Measurements from ENCODE around the gene TSPEAR.
"Not testable (repeated sequence)": the region's sequence is repeated elsewhere in the genome, so short reads cannot be mapped to it uniquely, and the experiment has no call there.

The TSPEAR gene

DNA sequence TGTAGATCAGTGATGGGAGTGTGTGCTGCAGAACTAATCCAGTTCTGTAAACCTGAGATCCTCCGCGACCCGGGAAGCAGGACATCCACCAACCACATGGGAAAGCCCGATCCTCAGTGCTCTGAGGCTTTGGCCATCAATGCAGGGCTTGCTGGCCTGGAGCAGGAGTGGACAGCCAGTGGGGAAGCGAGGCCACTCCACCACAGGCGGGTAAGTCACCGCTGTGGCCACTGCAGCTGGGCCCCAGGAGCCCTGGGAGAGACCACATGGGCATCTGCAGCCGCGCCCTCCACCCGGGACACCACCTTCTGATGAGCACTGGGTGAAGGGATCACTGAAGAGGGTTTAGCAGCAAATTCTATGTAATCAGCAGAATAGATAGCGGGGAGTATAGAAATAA, 30.2 kb downstream of the TSPEAR start:
- DNase-seq = no peak

DNA sequence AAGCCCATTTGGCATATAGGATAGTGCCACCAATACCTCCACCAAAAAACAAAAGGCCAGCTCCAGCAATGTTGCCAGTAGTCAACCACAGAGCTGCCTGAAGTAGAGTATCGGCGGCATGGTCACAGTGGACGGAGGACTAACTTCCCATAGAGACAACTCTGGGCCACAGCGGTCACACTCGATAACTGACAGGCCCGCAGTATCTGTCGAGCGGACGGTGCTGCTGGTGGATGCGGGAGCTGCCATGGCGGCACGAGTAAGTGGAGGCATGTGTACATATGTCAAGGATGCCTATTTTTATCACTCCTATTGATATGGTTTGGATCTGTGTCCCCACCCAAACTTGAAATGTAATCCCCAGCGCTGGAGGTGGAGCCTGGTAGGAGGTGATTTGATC, 33.5 kb downstream of the TSPEAR start:
- no peak for DNase-seq

DNA sequence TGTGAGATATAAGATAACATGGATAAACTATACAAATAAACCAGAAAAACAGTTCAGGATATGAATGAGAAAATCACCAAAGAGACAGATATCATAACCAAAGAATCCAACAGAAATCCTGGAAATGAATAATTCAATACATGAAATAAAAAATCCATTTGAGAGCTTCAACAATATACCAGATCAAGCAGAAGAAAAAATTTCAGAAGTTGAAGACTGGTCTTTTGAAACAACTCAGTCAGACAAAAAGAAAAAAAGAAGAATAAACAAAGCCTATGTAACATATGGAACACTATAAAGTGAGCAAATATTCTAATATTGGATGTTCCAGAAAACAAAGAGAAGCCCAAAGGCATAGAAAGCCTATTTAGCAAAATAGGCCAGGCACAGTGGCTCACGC, 39.5 kb downstream of the TSPEAR start:
- DNase-seq = no peak

DNA sequence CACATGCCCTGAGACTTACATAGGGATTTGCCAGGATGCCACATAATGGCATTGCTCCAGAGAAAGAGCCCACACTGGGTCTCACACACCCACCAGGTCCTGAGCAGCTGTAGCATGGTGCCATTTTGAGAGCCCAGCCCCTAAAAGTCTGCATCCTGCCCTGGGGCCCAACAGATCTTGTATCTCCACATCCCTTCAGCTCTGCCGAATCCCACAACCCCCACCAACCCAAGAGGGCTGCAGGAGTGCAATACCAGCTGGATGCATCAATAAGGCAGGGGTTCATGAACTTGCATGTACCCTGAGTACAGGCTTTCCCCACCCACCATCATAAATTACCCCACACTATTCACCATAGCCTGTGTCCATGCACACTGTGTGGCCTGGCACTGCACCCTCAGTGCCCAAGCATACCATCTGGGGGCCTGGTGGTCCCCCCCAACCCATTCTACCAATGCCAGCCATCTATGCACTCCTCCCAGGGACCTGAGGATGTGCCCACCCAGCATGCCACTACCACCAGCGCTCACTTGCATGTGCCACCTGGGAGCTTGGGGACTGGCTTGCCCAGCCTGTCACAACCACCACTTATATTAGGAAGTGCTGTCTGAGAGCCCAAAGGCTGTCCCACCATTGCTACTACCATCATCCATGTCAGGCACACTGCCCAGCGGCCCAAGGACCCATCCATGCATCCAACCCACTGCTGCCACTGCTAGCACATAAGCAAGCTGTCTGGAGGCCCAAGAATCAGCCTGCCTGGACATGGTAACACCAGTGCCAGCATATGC, 40.5 kb downstream of the TSPEAR start:
- DNase-seq = no peak

DNA sequence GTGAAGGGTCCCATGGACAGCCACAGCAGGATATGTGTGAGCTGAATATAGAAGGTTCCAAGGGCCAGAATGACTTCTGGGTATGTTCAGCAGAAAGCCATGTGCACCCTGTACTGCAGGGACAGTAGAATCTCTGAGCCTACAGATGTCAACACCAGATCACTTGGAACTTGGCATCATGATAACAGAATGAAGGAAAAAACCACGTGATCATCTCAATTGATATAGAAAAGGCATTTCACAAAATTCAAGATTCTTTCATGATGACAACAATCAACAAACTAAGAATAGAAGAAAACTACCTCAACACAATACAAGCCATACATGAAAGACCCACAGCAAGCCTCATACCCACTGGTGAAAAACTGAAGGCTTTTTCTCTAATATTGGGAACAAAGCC, 43.8 kb downstream of the TSPEAR start:
- DNase-seq = no peak

DNA sequence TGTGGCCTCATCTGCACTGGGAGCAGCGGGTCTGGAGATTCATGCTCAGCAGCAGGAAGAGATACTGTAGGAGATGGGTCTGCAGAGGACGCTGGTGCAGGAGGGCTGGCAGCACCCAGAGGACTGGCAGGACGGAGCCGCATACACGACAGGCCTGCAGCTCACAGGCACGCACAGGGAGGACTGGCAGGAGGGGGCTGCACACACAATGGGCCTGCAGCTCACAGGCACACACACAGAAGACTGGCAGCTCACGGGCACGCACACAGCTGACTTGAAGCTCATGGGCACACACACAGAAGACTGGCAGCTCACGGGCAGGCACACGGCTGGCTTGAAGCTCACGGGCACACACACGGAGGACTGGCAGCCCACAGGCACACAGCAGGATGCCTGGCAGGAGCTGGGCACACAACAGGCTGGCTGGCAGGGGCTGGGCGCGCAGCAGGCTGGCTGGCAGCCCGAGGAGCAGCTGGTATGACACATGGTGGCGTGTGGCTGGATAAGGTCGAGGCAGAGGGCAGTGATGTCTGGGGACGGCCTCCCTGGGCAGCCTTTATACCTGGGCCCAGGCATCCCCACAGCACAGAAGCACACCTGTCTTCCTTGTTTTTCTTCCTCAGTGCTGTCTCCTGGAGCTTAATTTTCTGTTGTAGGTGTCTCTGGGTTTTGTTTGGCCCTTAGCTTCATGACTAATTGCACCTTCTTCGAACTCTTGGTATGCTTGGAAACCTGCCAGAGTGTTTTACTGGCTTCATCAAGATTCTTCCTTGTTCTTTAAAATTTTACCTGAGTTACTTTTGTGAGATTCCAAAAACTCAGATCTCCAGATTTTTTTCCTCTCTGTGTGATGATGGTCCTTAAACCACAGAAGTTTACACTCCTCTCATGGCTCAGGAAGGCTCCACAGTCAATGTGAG, 44.7 kb downstream of the TSPEAR start, which contains the start of gene KRTAP12-2:
TSS of gene KRTAP12-2 (minus strand) at position 527 of the 920 bp plus-strand sequence. CDS start at position 486, 41 bp downstream.
- DNase-seq = no peak

DNA sequence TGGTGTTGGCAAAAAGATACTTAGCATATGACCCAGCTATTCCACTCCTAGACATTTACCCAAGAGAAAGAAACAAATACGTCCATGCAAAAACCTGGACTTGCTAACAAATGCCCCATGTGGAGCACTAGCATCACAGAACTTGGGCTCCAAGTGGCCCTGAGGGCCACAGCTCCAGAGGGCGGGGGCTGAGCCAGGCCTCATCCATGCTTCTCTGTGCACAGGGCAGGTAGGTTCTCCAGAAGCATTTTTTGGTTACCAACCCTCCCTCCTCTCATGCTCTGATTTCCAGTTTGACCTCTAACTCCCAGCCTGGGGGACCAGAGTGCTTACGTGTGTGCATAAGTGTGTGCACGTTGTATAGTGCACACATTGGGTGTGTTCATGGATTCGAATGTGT, 46.7 kb downstream of the TSPEAR start:
- DNase-seq = no peak

DNA sequence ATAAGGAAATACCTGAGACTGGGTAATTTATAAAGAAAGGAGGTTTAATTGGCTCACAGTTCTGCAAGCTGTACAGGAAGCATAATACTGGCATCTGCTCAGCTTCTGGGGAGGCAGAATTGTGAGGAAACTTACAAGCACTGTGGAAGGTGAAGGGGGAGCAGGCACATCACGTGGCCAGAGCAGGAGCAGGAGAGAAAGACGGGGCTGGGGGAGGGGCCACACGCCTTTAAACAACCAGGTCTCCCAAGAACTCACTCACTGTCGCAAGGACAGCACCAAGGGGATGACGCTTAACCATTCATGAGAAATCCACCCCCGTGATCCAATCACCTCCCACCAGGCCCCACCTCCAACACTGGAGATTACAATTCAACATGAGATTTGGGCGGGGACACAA, 49.8 kb downstream of the TSPEAR start:
- not testable (repeated sequence) for DNase-seq

DNA sequence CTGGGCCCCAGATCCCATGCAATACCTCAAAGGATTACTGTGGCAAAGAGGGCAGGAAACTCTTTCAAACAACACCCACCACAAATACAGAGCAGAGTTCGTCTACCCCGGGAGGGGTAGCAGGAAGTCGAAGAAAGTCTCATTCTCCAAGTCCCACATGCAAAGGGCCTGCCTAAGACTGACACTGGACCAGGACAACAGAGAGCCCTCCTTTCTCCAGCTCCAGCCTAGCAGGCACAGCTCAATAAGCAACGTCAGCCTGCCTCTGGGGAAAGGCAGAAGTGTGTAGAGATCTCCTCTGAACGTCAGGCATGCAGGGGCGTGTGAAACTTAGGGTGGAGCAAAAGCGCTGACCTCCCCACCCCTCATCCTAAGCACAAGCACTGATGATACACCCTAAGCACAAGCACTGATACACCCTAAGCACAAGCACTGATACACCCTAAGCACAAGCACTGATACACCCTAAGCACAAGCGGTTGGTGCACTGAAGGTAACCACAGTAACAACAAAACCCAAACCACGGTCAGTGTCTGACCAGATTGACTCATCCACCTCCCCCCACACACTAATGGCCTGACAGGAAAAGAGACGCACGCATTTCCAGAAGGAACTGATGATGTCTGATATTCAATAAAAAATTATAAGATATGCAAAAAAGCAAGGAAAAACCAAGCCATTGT, 52.3 kb downstream of the TSPEAR start:
- DNase-seq = no peak

DNA sequence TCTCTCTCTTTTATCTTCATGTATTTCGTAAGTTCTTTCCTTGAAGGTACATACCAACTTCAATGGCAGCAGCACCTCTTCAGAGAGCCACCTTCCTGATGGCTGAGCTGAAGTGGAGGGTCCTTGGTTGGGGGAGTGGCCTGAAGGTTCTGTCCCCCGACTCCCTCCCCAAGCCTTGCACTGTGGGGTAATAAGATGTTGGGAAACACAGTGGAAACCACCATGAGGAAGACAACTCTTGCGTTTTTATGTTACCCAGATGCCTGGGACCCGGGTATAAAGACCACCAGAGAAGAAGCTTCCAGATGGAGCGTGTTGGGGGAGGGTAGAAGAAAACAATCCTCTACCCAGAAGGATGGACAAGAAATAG, 52.8 kb downstream of the TSPEAR start:
- DNase-seq = no peak

DNA sequence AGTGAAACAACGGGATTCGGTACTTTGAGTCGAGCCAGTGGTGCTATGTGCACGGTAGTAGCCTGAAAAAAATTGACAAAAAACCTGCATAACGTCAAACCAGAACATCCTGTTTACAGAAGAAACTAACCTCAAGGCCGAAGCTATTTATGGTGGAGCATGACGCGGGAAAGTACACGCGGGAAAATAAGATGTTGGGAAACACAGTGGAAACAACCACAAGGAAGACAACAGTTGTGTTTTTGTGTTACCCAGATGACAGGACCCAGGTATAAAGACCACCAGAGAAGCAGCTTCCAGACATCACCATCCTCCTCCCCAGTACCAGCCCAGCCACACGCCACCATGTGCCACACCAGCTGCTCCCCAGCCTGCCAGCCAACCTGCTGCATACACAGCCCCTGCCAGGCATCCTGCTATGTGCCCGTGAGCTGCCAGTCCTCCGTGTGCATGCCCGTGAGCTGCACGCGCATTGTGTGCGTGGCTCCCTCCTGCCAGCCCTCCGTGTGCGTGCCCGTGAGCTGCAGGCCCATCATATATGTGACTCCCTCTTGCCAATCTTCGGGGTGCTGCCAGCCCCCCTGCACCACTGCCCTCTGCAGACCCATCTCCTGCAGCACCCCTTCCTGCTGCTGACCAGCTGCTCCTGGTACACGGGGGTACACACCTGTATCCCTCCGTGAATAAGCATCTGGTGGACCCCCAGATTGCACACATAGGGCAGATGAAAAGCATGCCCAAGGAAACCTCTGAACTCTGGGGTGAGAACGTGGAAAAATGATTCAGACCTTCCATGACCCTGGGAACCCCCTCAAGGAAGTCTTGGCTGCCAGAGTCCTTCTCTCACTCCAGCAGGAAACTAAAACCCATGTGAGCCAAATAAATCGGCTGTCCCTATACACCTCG, 53.5 kb downstream of the TSPEAR start, which contains the start of gene KRTAP12-3:
TSS of gene KRTAP12-3 (plus strand) at position 298 of the 906 bp plus-strand sequence. CDS start at position 346, 48 bp downstream.
- no peak for DNase-seq

DNA sequence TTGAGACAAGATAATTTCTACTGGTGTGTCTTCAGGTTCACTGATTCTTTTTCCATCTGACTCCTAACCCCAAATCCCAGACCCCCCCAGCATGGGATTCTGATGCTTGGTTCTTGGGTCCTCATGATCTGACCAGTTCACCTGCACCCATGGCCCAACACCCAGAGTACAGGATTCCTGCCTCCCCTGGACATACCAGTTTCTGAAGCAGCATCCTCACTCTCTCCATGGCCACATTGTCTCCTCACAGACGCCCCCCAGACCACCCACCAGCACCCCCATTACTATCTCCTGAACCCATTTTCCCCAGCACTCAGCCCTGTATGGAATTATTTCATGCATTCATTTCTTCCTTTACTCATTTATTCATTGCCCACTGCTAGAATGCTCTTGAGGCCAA, 54.5 kb downstream of the TSPEAR start:
- no peak for DNase-seq

DNA sequence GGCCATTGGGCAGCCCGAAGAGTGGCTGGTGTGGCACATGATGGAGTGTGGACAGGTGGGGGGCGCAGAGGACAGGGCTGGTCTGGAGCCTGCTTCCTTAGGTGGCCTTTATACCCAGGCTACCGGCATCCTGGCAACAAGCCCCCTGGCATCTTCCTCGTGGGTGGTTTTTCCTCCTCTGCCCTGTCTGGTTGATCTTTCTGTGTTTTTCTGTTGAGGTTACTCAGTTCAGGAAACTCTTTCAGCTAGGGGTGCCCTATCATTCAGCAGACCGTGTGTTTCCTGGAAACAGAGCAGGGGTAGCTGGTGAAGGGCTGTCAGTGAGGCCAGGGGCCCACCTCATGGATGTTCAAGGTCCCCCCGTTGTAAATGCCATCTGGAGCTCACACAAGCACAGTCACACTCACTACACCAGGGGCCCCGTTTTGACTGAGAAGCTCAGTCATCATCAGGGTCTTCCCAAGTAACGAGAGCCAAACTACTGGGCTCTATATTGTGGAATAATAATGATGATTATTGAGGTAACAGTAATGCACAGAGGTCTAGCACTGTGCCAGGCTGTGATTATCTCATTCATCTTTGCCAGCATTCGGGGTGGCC, 56.7 kb downstream of the TSPEAR start, which contains the start of gene KRTAP12-4:
TSS of gene KRTAP12-4 (minus strand) at position 84 of the 600 bp plus-strand sequence. CDS start at position 39, 45 bp downstream.
- DNase-seq = no peak

DNA sequence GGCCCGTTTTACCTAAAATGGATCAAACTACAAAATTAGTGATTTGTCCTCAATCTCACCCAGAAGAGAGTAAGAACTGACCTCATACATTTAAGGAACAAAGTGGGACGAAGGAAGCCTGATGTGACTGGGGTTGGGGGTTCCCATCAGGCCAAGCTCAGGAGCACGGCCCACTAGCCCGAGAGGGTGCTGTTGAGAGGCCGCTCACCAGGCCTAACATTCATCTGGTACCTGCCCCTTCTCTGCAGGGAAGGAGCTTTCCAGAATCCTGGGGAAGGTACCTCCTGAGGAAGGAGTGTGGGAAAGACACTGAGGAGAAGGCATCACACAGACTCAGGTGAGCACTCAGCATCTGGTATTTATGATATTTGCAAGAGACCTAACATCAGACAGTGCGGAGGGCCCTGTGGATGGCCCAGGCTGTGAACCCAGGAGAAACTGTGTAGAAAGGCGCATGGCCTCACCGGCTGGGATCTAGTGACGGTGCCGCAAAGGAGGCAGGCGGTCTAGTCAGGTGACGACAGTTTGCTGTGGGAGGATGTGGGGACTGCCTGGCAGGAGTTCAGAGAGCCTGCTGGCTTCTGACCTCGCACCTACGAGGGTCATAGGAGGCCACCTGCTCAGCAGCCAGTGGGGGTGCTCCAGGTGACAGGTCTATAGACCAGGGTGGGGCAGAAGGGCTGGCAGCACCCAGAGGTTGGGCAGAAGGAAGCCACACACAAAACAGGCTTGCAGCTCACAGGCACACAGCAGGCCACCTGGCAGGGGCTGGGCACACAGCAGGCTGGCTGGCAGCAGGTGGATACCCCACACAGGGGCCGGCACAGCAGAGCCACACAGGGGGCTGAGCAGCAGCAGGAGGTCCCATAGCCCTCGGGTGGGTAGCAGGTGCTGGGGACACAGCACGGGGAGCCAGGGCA, 57.5 kb downstream of the TSPEAR start:
- DNase-seq = no peak

DNA sequence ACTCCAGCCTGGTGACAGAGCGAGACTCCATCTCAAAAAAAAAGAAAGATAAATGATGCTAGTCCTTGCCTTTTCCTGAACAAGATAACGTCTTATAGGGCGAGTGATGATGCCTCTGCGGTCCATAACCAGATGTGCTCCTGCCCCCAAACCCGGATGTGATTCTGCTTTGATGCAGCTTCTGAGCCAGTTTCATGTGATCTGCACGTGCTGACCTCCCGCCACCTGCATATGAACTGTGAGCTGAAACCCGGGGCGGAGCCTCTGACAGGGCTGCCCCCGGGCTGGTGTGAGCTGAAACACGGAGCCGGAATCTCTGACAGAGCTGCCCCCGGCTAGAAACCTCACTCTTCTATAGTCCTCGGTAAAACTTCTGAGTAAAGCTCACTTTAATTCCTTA, 58.2 kb downstream of the TSPEAR start:
- DNase-seq = no peak

DNA sequence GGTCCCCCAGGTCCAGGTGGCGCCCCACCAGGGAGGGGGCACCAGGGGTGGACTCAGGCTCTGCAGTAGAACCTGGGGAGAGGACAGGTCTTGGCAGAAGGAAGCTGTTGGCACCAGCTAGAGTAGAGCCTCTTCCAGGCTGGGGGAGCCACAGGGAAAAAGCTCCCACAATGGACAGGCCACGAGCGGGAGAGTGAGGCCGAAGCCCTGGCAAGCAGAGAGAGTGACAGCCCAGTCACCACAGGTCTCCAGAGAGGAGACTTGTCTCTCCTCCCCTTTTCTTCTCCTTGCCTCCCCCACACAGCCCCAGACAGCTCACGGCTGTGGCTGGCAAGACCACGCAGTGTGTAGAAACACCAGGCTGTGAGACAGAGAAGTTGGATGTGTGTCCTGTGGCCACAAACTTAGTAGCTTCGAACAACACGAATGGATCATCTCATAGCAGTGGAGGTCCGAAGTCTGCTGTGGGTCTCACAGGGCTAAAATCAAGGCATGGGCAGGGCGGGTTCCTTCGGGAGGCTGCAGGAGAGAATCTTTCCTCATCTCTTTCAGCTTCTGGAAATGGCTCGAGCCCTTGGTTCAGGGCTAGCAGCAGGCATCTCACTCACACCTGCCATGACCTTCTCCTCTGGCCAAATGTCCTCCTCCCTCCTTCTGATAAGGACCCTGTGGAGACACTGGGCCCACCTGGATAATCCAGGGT, 60.2 kb downstream of the TSPEAR start:
- DNase-seq = no peak

DNA sequence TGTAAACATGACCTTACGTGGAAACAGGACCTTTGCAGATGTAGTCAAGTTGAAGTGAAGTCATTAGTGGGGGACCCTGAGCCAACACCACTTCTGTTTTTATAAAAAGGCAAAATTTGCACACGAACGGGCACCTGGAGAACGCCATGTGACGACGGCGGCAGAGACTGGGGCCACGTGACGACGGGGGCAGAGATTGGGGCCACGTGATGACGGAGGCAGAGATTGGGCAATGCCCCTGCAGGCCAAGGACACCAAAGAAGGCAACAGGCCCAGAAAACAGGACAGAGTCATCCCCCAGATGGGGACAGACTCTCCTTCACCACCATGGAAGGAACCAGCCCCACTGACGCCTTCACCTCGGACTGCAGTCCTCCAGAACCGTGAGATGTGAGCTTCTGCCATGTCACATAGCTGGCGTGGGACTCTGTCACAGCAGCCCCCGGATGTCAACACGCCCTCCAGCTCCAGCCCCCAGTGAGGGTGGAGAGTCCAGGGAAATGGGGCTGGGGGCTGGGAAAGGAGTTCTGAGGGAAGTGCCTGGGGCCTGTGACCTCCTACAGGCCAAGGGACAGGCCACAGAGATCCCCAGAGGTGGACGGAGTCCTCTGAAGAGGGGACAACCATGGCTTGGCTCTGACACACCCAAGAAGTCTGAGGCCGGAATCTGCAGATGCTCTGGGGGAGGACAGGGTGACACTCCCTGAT, 61.0 kb downstream of the TSPEAR start:
- DNase-seq = no peak

DNA sequence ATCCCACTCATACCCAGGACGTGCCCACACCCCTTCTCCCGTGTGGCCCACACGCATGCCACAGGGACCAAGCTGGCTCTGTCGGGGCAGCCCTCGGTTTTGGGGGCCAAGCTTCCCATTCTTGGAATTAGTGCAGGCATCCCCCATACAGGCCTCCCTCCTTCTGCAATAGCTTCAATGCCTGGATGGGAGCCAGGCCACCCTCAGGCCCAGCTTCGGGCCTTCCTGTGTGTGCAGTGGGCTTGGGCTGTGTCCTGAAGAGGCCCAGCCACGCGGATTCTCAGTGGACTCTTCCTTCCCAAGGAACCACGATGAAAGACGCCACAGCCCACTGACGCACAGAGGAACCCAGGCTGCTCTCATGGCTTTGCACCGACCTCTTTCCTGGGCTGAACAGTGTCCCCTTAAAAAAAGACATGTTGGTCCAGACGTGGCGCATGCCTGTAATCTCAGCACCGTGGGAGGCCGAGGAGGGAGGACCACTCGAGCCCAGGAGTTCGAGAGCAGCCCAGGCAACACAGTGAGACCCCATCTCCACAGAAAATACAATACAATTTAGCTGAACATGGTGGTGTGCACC, 61.8 kb downstream of the TSPEAR start:
- DNase-seq = no peak

All from stimulated activated CD4-positive, alpha-beta T cell treated with anti-CD3 and anti-CD28 coated beads, Interleukin-4, amount 100 ng/mL, for 1 hour (primary cell).